ENCODE results near the gene NFXL1. TPM values are rescaled to one million over a fixed set of nuclear protein-coding genes. Genes with fewer than 3 reads are reported as not detected.

The NFXL1 gene
- polyA plus RNA-seq, 1 donor (not counting 4 experiments of a cell fraction or from before 2014, with no cell fraction given), result 16.5 TPM

- Histone ChIP-seq H3K27me3 (ENCODE audit: control insufficient read depth, extremely low read depth, insufficient read depth, low read length) (no peaks in the 10 kb centered on the region), H3K9ac (ENCODE audit: control insufficient read depth, extremely low read depth, insufficient read depth, low read length) (no peak overlapping the region), H2AFZ (ENCODE audit: control insufficient read depth, low read length) (no peak overlapping the region), H3K4me2 (ENCODE audit: control insufficient read depth, extremely low read depth, insufficient read depth, low read depth, low read length) (no peak overlapping the region), H3K27ac (ENCODE audit: control insufficient read depth, insufficient read depth, low read length) (no peak overlapping the region), H3K79me2 (ENCODE audit: control insufficient read depth, insufficient read depth, low read length) (no peaks in the 10 kb centered on the region), H3K4me1 (ENCODE audit: control insufficient read depth, extremely low read depth, insufficient read depth, low read length) (no peaks in the 10 kb centered on the region), H3K9me1 (ENCODE audit: control insufficient read depth, extremely low read depth, insufficient read depth, low read length) (no peaks in the 10 kb centered on the region), H3K4me3 (ENCODE audit: control insufficient read depth in 2 of 3, extremely low read depth in 1 of 3, insufficient read depth in 2 of 3, low read depth in 1 of 3, low read length in 3 of 3) (no peak overlapping the region), H3K36me3 (ENCODE audit: control insufficient read depth in 2 of 2, extremely low read depth in 1 of 2, insufficient read depth in 2 of 2, low read length in 2 of 2) (peaks cover 2 to 10% of the 10 kb centered on the region in 2 experiments), H3K9me3 (ENCODE audit: control insufficient read depth, low read depth, low read length) (no peaks in the 10 kb centered on the region), H4K20me1 (ENCODE audit: control insufficient read depth, extremely low read depth, insufficient read depth, low read length) (no peaks in the 10 kb centered on the region)
- TF ChIP-seq CTCF (optimal IDR thresholded peaks at IDR 0.05 in 1 of 3, IDR thresholded peaks at IDR 0.05 in 1 of 3, conservative IDR thresholded peaks at IDR 0.05 in 1 of 3; ENCODE audit: extremely low read depth in 1 of 3, insufficient read depth in 2 of 3, low read length in 3 of 3), result no peak
- TF ChIP-seq EZH2 (IDR thresholded peaks at IDR 0.05; ENCODE audit: low read length), result no peak
- DNase-seq (ENCODE audit: low read depth, low spot score) (no peak), FAIRE-seq (no peak)
- dilution Hi-C loops (cut with MboI; ENCODE audit: extremely low pct_ligation_motif_present, low sequenced_read_pairs), result no loop called here
Measured at GRCh38 chr4:47856713-47857112, 57.7 kb downstream of the NFXL1 start.

- Histone ChIP-seq H4K20me1 (ENCODE audit: control insufficient read depth, extremely low read depth, insufficient read depth, low read length) (no peaks in the 10 kb centered on the region), H3K4me3 (ENCODE audit: control insufficient read depth in 2 of 3, extremely low read depth in 1 of 3, insufficient read depth in 2 of 3, low read depth in 1 of 3, low read length in 3 of 3) (no peak overlapping the region), H3K79me2 (ENCODE audit: control insufficient read depth, insufficient read depth, low read length) (no peaks in the 10 kb centered on the region), H3K9me3 (ENCODE audit: control insufficient read depth, low read depth, low read length) (no peaks in the 10 kb centered on the region), H3K4me1 (ENCODE audit: control insufficient read depth, extremely low read depth, insufficient read depth, low read length) (no peaks in the 10 kb centered on the region), H3K27ac (ENCODE audit: control insufficient read depth, insufficient read depth, low read length) (no peak overlapping the region), H2AFZ (ENCODE audit: control insufficient read depth, low read length) (no peak overlapping the region), H3K4me2 (ENCODE audit: control insufficient read depth, extremely low read depth, insufficient read depth, low read depth, low read length) (no peak overlapping the region), H3K9ac (ENCODE audit: control insufficient read depth, extremely low read depth, insufficient read depth, low read length) (no peak overlapping the region), H3K9me1 (ENCODE audit: control insufficient read depth, extremely low read depth, insufficient read depth, low read length) (no peaks in the 10 kb centered on the region), H3K27me3 (ENCODE audit: control insufficient read depth, extremely low read depth, insufficient read depth, low read length) (no peaks in the 10 kb centered on the region), H3K36me3 (ENCODE audit: control insufficient read depth in 2 of 2, extremely low read depth in 1 of 2, insufficient read depth in 2 of 2, low read length in 2 of 2) (peaks cover 2 to 10% of the 10 kb centered on the region in 2 experiments)
- FAIRE-seq, result no peak
- DNase-seq (ENCODE audit: low read depth, low spot score), result no peak
- TF ChIP-seq CTCF (optimal IDR thresholded peaks at IDR 0.05 in 1 of 3, IDR thresholded peaks at IDR 0.05 in 1 of 3, conservative IDR thresholded peaks at IDR 0.05 in 1 of 3; ENCODE audit: extremely low read depth in 1 of 3, insufficient read depth in 2 of 3, low read length in 3 of 3) (no peak), EZH2 (IDR thresholded peaks at IDR 0.05; ENCODE audit: low read length) (no peak)
- dilution Hi-C loops (cut with MboI; ENCODE audit: extremely low pct_ligation_motif_present, low sequenced_read_pairs), result no loop called here
Measured at GRCh38 chr4:47855350-47855749, 59.0 kb downstream of the NFXL1 start.
